IMR-90 (cell line): Measurements from ENCODE around the gene KRT79. TPM values are rescaled to one million over a fixed set of nuclear protein-coding genes. Genes with fewer than 3 reads are reported as not detected.
A peak's percentile ranks its signal among the peaks of the same experiment; 100 is the strongest.

Experiments used
- ATAC-seq: fragments of 200-7000 bp; cut with Tn5 transposase; 2 replicates; pipeline ENCODE4 v1.9.1; 2020; ENCODE audit warnings: low read depth, mild to moderate bottlenecking, moderate library complexity
- BruUV-seq: library from RNA; stranded (reverse); fragments of 400-500 nt; replicated peaks from 2 replicates; lab custom pipeline; 2021; lab: Mats Ljungman, UMichigan
- CTCF ChIA-PET: fragments of 300-600 bp; formaldehyde crosslinking; extraction: SDS; loops from one replicate; lab custom pipeline; 2021; ENCODE audit warnings: antibody characterized with exemption; lab: Yijun Ruan, JAX
- POLR2A ChIA-PET: fragments of 300-600 bp; sonication (Branson Sonifier 250); formaldehyde crosslinking; loops from one replicate; lab custom pipeline; 2022; ENCODE audit warnings: antibody characterized with exemption; ENCODE audit not compliant: unreplicated experiment; lab: Charles Lee
- DNase-seq: peaks from one replicate; pipeline ENCODE4 v3.0.0; 2013
- H2AFZ ChIP-seq: replicated peaks from 2 replicates; pipeline ENCODE3; 2013; ENCODE audit warnings: low read length, mild to moderate bottlenecking; ENCODE audit not compliant: poor library complexity
- H2AK5ac ChIP-seq: 2 replicates; pipeline ENCODE4 v1.6.1; 2013; ENCODE audit warnings: low read depth, low read length, inconsistent platforms
- H2AK9ac ChIP-seq: replicated peaks from 2 replicates; pipeline ENCODE3; 2013; ENCODE audit warnings: mild to moderate bottlenecking, low read depth, low read length, moderate library complexity; ENCODE audit not compliant: poor library complexity
- H2BK120ac ChIP-seq: 2 replicates; pipeline ENCODE4 v1.6.1; 2013; ENCODE audit warnings: low read depth, low read length, inconsistent platforms
- H2BK15ac ChIP-seq: 3 replicates; pipeline ENCODE4 v1.6.1; 2013; ENCODE audit warnings: low read depth, low read length, inconsistent platforms
- H2BK20ac ChIP-seq: 2 replicates; pipeline ENCODE4 v1.6.1; 2013; ENCODE audit warnings: low read depth, mild to moderate bottlenecking, inconsistent platforms, low read length, moderate library complexity
- H2BK5ac ChIP-seq: 2 replicates; pipeline ENCODE4 v1.6.1; 2013; ENCODE audit warnings: mild to moderate bottlenecking, low read depth, low read length, inconsistent platforms; ENCODE audit not compliant: poor library complexity, severe bottlenecking
- H3K14ac ChIP-seq: replicated peaks from 2 replicates; pipeline ENCODE4 v1.6.1; 2013; ENCODE audit warnings: low read depth, low read length, inconsistent platforms
- H3K18ac ChIP-seq: 2 replicates; pipeline ENCODE4 v1.6.1; 2013; ENCODE audit warnings: low read depth, low read length, control low read depth
- H3K23ac ChIP-seq: 2 replicates; pipeline ENCODE4 v1.6.1; 2013; ENCODE audit warnings: low read depth, low read length, inconsistent platforms
- H3K27ac ChIP-seq: 2 replicates; pipeline ENCODE4 v1.5.1; 2013; ENCODE audit warnings: mild to moderate bottlenecking, control low read depth, low read length; ENCODE audit not compliant: insufficient read depth
- H3K27me3 ChIP-seq: 2 replicates; pipeline ENCODE4 v1.6.1; 2013; ENCODE audit warnings: low read length; ENCODE audit not compliant: control insufficient read depth, insufficient read depth
- H3K36me3 ChIP-seq: 2 replicates; pipeline ENCODE4 v1.6.1; 2013; ENCODE audit warnings: low read length, mixed read lengths; ENCODE audit not compliant: control insufficient read depth, insufficient read depth
- H3K4ac ChIP-seq: 2 replicates; pipeline ENCODE4 v1.6.1; 2013; ENCODE audit warnings: low read depth, low read length, inconsistent platforms
- H3K4me1 ChIP-seq: 2 replicates; pipeline ENCODE4 v1.6.1; 2013; ENCODE audit warnings: low read length, mixed read lengths; ENCODE audit not compliant: control insufficient read depth, insufficient read depth
- H3K4me2 ChIP-seq: 2 replicates; pipeline ENCODE4 v1.6.1; 2013; ENCODE audit warnings: low read depth, mild to moderate bottlenecking, control low read depth, low read length, moderate library complexity
- H3K4me3 ChIP-seq: 2 replicates; pipeline ENCODE4 v1.5.1; 2013; ENCODE audit warnings: low read depth, mild to moderate bottlenecking, control low read depth, low read length, moderate library complexity; ENCODE audit not compliant: insufficient read depth
- H3K56ac ChIP-seq: 2 replicates; pipeline ENCODE4 v1.6.1; 2013; ENCODE audit warnings: low read length, inconsistent platforms; ENCODE audit not compliant: insufficient read depth; ENCODE audit errors: extremely low read depth
- H3K79me1 ChIP-seq, 2 experiments: 2 replicates each; pipeline ENCODE4 v1.6.1; 2013; ENCODE audit warnings: low read length in 2 of 2, inconsistent platforms in 1 of 2, low read depth in 1 of 2
- H3K9ac ChIP-seq: 2 replicates; pipeline ENCODE4 v1.6.1; 2013; ENCODE audit warnings: low read depth, low read length, control low read depth
- H3K9me1 ChIP-seq: 2 replicates; pipeline ENCODE4 v1.6.1; 2013; ENCODE audit warnings: low read length, inconsistent platforms; ENCODE audit not compliant: insufficient read depth
- H3K9me3 ChIP-seq: 2 replicates; pipeline ENCODE4 v1.6.1; 2013; ENCODE audit warnings: low read length; ENCODE audit not compliant: control insufficient read depth, insufficient read depth
- H4K20me1 ChIP-seq: 2 replicates; pipeline ENCODE4 v1.6.1; 2013; ENCODE audit warnings: low read length, inconsistent platforms; ENCODE audit not compliant: insufficient read depth
- H4K5ac ChIP-seq: 2 replicates; pipeline ENCODE4 v1.6.1; 2013; ENCODE audit warnings: mild to moderate bottlenecking, low read depth, low read length, control low read depth
- H4K8ac ChIP-seq, 2 experiments: 2 replicates each; pipeline ENCODE4 v1.6.1; 2013; ENCODE audit warnings: low read depth in 2 of 2, low read length in 2 of 2, control low read depth in 1 of 2, inconsistent platforms in 1 of 2
- H4K91ac ChIP-seq: 2 replicates; pipeline ENCODE4 v1.6.1; 2013; ENCODE audit warnings: low read depth, low read length, inconsistent platforms; ENCODE audit not compliant: insufficient read depth
- BHLHE40 ChIP-seq: fragments of 150-350 bp; IDR thresholded peaks from 2 replicates; pipeline ENCODE4 v1.6.1; 2016; ENCODE audit warnings: mild to moderate bottlenecking, low read depth, low read length
- CHD1 ChIP-seq: IDR thresholded peaks from 2 replicates; pipeline ENCODE4 v1.6.1; 2012; ENCODE audit warnings: low read depth, low read length, improper control_type of control experiment
- CTCF ChIP-seq: conservative IDR thresholded peaks from 2 replicates; pipeline ENCODE4 v1.5.1; 2012; ENCODE audit warnings: mild to moderate bottlenecking, low read depth, low read length, improper control_type of control experiment
- FOS ChIP-seq: fragments of 150-350 bp; IDR thresholded peaks from 2 replicates; pipeline ENCODE4 v1.6.1; 2016; ENCODE audit warnings: low read depth, low read length
- MAFK ChIP-seq: IDR thresholded peaks from 2 replicates; pipeline ENCODE4 v1.6.1; 2012; ENCODE audit warnings: low read depth, low read length, improper control_type of control experiment
- MAZ ChIP-seq: IDR thresholded peaks from 2 replicates; pipeline ENCODE4 v1.6.1; 2012; ENCODE audit warnings: low read depth, mild to moderate bottlenecking, low read length, improper control_type of control experiment, moderate library complexity, borderline replicate concordance
- NFE2L2 ChIP-seq: fragments of 150-350 bp; IDR thresholded peaks from 2 replicates; pipeline ENCODE4 v1.6.1; 2016; ENCODE audit warnings: low read depth, mild to moderate bottlenecking, low read length
- POLR2A ChIP-seq: IDR thresholded peaks from 2 replicates; pipeline ENCODE4 v1.6.1; 2012; ENCODE audit warnings: mild to moderate bottlenecking, low read depth, low read length
- RAD21 ChIP-seq: IDR thresholded peaks from 2 replicates; pipeline ENCODE4 v1.6.1; 2012; ENCODE audit warnings: low read length, improper control_type of control experiment
- RCOR1 ChIP-seq: IDR thresholded peaks from 2 replicates; pipeline ENCODE4 v1.6.1; 2012; ENCODE audit warnings: mild to moderate bottlenecking, low read length, improper control_type of control experiment; ENCODE audit not compliant: insufficient replicate concordance
- RFX5 ChIP-seq: IDR thresholded peaks from 2 replicates; pipeline ENCODE4 v1.8.0; 2012; ENCODE audit warnings: low read depth, mild to moderate bottlenecking, low read length, moderate library complexity
- USF2 ChIP-seq: fragments of 150-350 bp; IDR thresholded peaks from 2 replicates; pipeline ENCODE4 v1.6.1; 2017; ENCODE audit warnings: mild to moderate bottlenecking, antibody characterized with exemption, low read length, low read depth
- WGBS, 2 experiments: methylation state at CpG; one replicate each; pipeline versions ENCODE4 v1.1.5 to v1.1.7; 2013; ENCODE audit warnings: missing lambda C conversion rate in 2 of 2; ENCODE audit not compliant: insufficient read length in 1 of 2; ENCODE audit errors: extremely low coverage in 2 of 2; 5-methylcytosine and 5-hydroxymethylcytosine counted together
- dilution Hi-C: fragments of 300-500 bp; cut with HindIII; formaldehyde crosslinking; loops from one replicate; pipeline ENCODE4 v1.14.3; 2018; ENCODE audit warnings: low sequenced_read_pairs; ENCODE audit not compliant: unreplicated experiment
- in situ Hi-C: fragments of 300-500 bp; cut with MboI; formaldehyde crosslinking; loops from 3 replicates; pipeline ENCODE4 v1.14.3; 2019; ENCODE audit warnings: low sequenced_read_pairs, inconsistent platforms, mixed read lengths
- intact Hi-C: fragments of 100-400 bp; cut with micrococcal nuclease; formaldehyde crosslinking; loops from 2 replicates; pipeline ENCODE4 v1.10.0; 2022
- polyA plus RNA-seq, 3 experiments: library from polyadenylated mRNA; depleted of rRNA; stranded (reverse); fragments of >200 nt; gene quantifications; 2 replicates each; pipeline ENCODE4 v1.2.3, GENCODE V29; 2012; ENCODE audit warnings: low replicate concordance in 1 of 3
- total RNA-seq: library from RNA; depleted of rRNA; stranded (reverse); fragments of >200 nt; gene quantifications from 2 replicates; pipeline ENCODE4 v1.2.3, GENCODE V29; 2012

Gene KRT79
- total and polyA plus RNA-seq, 2 of the 4 experiments (the other 2 are of a cell fraction), result under 0.01 to 0.24 TPM

- H2BK120ac ChIP-seq, result no peak overlapping the region
- POLR2A ChIA-PET, result no interaction called here
- no peak overlapping the region; the same call in 1 of the 2 replicates for H2BK20ac ChIP-seq
- no peak overlapping the region for H4K8ac ChIP-seq
- no peak overlapping the region; the same call in 1 of the 2 replicates for H4K91ac ChIP-seq
- no peak overlapping the region for H4K5ac ChIP-seq
- no peak overlapping the region for H3K4me2 ChIP-seq
- H3K4me3 ChIP-seq, result no peak overlapping the region
- WGBS, 2 experiments, result no CpG with 5 or more reads among the region's 6 CpGs
- no peak overlapping the region; the same call in 2 of the 3 replicates for H2BK15ac ChIP-seq
- no peaks in the 10 kb centered on the region for H3K79me1 ChIP-seq
- H2AK9ac ChIP-seq, result no peak overlapping the region
- DNase-seq, result peak; percentile 25
- in situ Hi-C loops, result no loop called here
- H3K18ac ChIP-seq, result no peak overlapping the region
- peak overlapping the region; percentile 33; the same call in 1 of the 2 replicates for H3K4ac ChIP-seq
- H2BK5ac ChIP-seq, result no peak overlapping the region
- no peak overlapping the region for H3K9ac ChIP-seq
- no peak overlapping the region; the same call in 1 of the 2 replicates for H2AK5ac ChIP-seq
- H3K4me1 ChIP-seq, result peaks cover 18% of the 10 kb centered on the region
- no TSS peak for BruUV-seq
- no peak for TF ChIP-seq RFX5
- no peak for TF ChIP-seq NFE2L2
- TF ChIP-seq FOS, result no peak
- no peak for TF ChIP-seq MAFK
- TF ChIP-seq CTCF, result no peak
- TF ChIP-seq POLR2A, result no peak
- no peak for TF ChIP-seq RCOR1
- no peak for TF ChIP-seq MAZ
- TF ChIP-seq CHD1, result no peak
- TF ChIP-seq USF2, result no peak
- no peak for TF ChIP-seq BHLHE40
- TF ChIP-seq RAD21, result no peak
- dilution Hi-C loops, result no loop called here
- no peak overlapping the region for H2AFZ ChIP-seq
- no peak for ATAC-seq
- H3K27me3 ChIP-seq, result peaks cover 8% of the 10 kb centered on the region
- no peaks in the 10 kb centered on the region for H3K36me3 ChIP-seq
- H3K23ac ChIP-seq, result no peak overlapping the region
- intact Hi-C loops, result no loop called here
- no peak overlapping the region for H3K56ac ChIP-seq
- CTCF ChIA-PET, result interaction anchor here (2.1 kb wide), 1 partner anchor 28 kb away, joined by 4 read pairs; no protein-coding TSS in a partner anchor
- no peak overlapping the region for H3K27ac ChIP-seq
- no peaks in the 10 kb centered on the region for H3K9me3 ChIP-seq
- no peak overlapping the region for H3K14ac ChIP-seq
- H4K20me1 ChIP-seq, result no peaks in the 10 kb centered on the region
- H3K9me1 ChIP-seq, result peaks cover 20% of the 10 kb centered on the region
These were observed 3.9 kb upstream of the KRT79 start for GRCh38 chr12:52837781-52838608.
